ENCODE data around the gene SPATA25.

Gene SPATA25

DNA sequence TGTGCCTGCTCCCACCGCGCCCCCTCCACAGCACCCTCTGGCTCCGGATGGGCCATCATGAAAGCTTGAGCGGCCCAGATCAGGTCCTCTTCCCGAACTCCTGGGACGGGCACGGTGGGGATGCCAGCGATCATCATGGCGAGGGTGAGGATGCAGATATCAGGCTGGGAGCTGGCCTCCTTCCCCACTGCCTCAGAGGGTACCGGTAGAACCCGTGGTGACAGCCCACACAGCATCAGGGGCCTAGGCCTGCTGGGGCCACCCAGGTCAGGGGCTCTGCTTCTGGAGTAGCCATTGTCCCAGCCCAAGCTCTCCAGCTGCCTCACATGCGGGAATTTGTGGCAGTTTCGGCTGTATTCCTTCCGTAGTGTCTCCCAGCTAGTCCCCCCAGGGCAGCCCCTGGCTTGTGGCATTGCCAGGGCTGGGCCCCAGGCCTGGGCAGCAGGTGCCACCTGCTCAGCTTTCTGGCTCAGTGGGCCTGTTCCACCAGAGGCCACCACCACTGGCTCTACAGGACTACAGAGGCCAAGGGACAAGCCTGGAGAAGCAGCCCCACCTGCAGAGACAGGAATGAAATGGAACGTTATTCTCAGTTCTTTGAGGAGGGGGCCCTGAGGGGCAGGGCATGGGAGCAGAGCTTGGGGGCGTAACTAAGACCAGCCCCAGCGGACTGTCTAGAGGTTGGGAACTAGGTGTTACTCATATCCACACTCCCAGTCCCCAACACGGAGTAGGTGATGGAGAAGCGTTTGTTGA, 654 bp downstream of the SPATA25 start:
- TF ChIP-seq TEAD4 (IDR thresholded peaks at IDR 0.05), result no peak
- TF ChIP-seq EGR1 (IDR thresholded peaks at IDR 0.05), result no peak
- no peak for TF ChIP-seq TAF1 (IDR thresholded peaks at IDR 0.05; ENCODE audit: low read depth)
- no peak for TF ChIP-seq NFIC (IDR thresholded peaks at IDR 0.05)
- TF ChIP-seq, protein P1, sequence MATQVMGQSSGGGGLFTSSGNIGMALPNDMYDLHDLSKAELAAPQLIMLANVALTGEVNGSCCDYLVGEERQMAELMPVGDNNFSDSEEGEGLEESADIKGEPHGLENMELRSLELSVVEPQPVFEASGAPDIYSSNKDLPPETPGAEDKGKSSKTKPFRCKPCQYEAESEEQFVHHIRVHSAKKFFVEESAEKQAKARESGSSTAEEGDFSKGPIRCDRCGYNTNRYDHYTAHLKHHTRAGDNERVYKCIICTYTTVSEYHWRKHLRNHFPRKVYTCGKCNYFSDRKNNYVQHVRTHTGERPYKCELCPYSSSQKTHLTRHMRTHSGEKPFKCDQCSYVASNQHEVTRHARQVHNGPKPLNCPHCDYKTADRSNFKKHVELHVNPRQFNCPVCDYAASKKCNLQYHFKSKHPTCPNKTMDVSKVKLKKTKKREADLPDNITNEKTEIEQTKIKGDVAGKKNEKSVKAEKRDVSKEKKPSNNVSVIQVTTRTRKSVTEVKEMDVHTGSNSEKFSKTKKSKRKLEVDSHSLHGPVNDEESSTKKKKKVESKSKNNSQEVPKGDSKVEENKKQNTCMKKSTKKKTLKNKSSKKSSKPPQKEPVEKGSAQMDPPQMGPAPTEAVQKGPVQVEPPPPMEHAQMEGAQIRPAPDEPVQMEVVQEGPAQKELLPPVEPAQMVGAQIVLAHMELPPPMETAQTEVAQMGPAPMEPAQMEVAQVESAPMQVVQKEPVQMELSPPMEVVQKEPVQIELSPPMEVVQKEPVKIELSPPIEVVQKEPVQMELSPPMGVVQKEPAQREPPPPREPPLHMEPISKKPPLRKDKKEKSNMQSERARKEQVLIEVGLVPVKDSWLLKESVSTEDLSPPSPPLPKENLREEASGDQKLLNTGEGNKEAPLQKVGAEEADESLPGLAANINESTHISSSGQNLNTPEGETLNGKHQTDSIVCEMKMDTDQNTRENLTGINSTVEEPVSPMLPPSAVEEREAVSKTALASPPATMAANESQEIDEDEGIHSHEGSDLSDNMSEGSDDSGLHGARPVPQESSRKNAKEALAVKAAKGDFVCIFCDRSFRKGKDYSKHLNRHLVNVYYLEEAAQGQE (IDR thresholded peaks at IDR 0.05; ENCODE audit: low read depth), result no peak
- TF ChIP-seq, protein P2, sequence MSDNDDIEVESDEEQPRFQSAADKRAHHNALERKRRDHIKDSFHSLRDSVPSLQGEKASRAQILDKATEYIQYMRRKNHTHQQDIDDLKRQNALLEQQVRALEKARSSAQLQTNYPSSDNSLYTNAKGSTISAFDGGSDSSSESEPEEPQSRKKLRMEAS (IDR thresholded peaks at IDR 0.05), result no peak
- no peak for TF ChIP-seq CEBPB (IDR thresholded peaks at IDR 0.05)
- no peak for TF ChIP-seq TCF12 (IDR thresholded peaks at IDR 0.05; ENCODE audit: low read depth)

DNA sequence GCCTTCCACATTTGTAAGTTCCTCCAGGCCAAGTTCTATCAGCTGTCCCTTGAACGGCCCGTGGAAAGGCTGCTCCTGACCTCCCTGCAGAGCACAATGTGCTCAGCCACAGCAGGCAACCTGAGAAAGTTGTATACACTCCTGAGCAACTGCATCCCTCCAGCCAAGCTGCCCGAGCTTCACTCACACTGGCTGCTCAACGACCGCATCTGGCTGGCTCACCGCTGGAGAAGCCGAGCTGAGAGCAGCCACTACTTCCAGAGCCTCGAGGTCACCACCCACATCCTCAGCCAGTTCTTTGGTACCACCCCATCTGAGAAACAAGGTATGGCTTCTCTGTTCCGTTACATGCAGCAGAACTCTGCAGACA, 4.3 kb downstream of the SPATA25 start:
- no peak for TF ChIP-seq YY1 (IDR thresholded peaks at IDR 0.05; ENCODE audit: low read depth)
- TF ChIP-seq TCF12 (IDR thresholded peaks at IDR 0.05; ENCODE audit: low read depth), result no peak
- no peak for TF ChIP-seq CEBPB (IDR thresholded peaks at IDR 0.05)
- TF ChIP-seq, protein P3, sequence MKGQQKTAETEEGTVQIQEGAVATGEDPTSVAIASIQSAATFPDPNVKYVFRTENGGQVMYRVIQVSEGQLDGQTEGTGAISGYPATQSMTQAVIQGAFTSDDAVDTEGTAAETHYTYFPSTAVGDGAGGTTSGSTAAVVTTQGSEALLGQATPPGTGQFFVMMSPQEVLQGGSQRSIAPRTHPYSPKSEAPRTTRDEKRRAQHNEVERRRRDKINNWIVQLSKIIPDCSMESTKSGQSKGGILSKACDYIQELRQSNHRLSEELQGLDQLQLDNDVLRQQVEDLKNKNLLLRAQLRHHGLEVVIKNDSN (IDR thresholded peaks at IDR 0.05), result no peak
- no peak for TF ChIP-seq FOXM1 (IDR thresholded peaks at IDR 0.05; ENCODE audit: borderline replicate concordance, low read depth)

DNA sequence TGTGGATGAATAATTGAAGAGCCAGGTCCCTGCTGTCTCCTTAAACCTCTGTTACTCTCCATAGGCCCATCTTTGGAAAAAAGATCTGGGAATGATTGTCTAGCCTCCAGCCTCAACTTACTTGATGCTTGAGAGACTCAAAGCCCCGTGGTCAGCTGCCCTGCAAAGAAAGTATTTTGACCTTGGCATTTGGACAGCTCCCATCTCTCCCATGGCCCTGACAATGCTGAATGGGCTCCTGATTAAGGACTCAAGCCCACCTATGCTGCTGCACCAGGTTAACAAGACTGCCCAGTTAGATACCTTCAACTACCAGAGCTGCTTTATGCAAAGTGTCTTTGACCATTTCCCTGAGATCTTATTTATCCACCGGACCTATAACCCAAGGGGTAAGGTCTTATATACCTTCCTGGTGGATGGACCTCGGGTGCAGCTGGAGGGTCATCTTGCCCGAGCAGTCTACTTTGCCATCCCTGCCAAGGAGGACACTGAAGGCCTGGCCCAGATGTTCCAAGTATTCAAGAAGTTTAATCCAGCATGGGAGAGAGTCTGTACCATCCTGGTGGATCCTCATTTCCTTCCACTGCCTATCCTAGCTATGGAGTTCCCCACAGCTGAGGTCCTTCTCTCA, 4.8 kb downstream of the SPATA25 start:
- TF ChIP-seq TAF1 (IDR thresholded peaks at IDR 0.05; ENCODE audit: low read depth) (no peak), TCF12 (IDR thresholded peaks at IDR 0.05; ENCODE audit: low read depth) (no peak), CEBPB (IDR thresholded peaks at IDR 0.05) (no peak)
- TF ChIP-seq, protein P1 (IDR thresholded peaks at IDR 0.05; ENCODE audit: low read depth), result peak; percentile 47; the same call in 1 of the 2 replicates

DNA sequence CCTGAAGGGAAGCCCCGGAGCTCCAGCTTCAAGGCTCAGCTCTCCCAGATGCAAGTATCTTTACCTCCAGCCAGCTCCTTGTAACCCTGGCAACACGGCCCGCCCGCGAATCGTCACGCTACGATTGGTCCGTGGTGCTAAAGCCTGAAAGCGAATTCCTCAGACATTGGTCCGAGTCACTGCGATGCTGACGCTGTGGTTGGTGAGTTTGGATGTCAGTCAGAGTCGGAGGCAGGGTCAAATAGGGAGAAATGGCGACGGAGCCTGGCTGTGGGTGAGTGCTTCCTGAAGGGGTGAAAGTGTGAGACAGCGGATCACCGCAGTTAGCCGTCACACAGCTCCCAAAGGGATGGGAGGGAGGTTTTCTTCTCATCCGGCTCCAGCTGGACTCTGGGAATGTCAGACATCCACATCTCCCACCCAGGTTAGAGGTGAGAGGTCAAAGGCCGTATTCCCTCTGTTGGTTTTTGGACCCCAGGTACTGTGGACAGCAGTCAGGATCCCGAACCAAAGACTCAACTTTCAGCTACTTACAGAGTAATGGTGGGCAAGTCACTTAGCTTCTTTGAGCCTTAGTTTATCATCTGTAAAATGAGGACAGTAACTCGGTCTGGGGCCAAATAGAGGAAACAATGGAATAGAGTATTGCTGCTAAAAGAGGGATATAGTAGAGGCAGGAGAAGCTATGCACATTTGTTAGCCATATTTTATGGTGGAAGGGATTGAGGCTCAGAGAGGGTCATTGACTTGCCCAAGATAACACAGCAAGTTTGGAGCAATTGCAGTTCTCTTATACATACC, 6.2 kb downstream of the SPATA25 start, which contains the start of gene ZSWIM1:
Gene ZSWIM1 (plus strand): TSS at position 240 of the 801 bp plus-strand sequence. CDS start 1,366 bp downstream, outside the sequence.
- TF ChIP-seq TCF12 (IDR thresholded peaks at IDR 0.05; ENCODE audit: low read depth) (no peak), EGR1 (IDR thresholded peaks at IDR 0.05) (peak; percentile 11; the same call in 1 of the 2 replicates), TEAD4 (IDR thresholded peaks at IDR 0.05) (no peak), CREB1 (IDR thresholded peaks at IDR 0.05; ENCODE audit: low read depth) (peak; percentile 16; the same call in 1 of the 2 replicates), RAD21 (IDR thresholded peaks at IDR 0.05; ENCODE audit: low read depth) (no peak), NFIC (IDR thresholded peaks at IDR 0.05) (no peak), FOXM1 (IDR thresholded peaks at IDR 0.05; ENCODE audit: borderline replicate concordance, low read depth) (no peak), YY1 (IDR thresholded peaks at IDR 0.05; ENCODE audit: low read depth) (peak; percentile 93), TAF1 (IDR thresholded peaks at IDR 0.05; ENCODE audit: low read depth) (peak; percentile 94), CEBPB (IDR thresholded peaks at IDR 0.05) (no peak), EP300 (IDR thresholded peaks at IDR 0.05; ENCODE audit: borderline replicate concordance) (no peak), ZBTB7A (IDR thresholded peaks at IDR 0.05; ENCODE audit: low read depth) (no peak)
- TF ChIP-seq, protein P2 (IDR thresholded peaks at IDR 0.05), result no peak
- TF ChIP-seq, protein P3 (IDR thresholded peaks at IDR 0.05), result no peak
- TF ChIP-seq, protein P1 (IDR thresholded peaks at IDR 0.05; ENCODE audit: low read depth), result 0 out of 2 replicates have a peak, but pooled peaks have one; percentile 34

Data from Ishikawa (cell line).